Measurements from ENCODE around the gene BCKDK. TPM values are rescaled to one million over a fixed set of nuclear protein-coding genes. Genes with fewer than 3 reads are reported as not detected.

The BCKDK gene
- total RNA-seq, 1 donor from 2014 or later = 85.8 TPM

- intact Hi-C loops (cut with DNase I) = loop anchor here (10.0 kb wide), 1 partner anchor 423 kb away; the partner anchor contains the start of genes FBRS and PRR14
- DNase-seq (ENCODE audit: low spot score in 2 of 2) = peak in 1 of 2 donors; percentile 61
- Histone ChIP-seq H3K27ac (no peak overlapping the region), H3K4me1 (peaks cover 0 to 9% of the 10 kb centered on the region in 2 donors), H3K4me3 (no peak overlapping the region), H3K36me3 (peaks cover 58 to 60% of the 10 kb centered on the region in 2 donors), H3K27me3 (no peaks in the 10 kb centered on the region), H3K9me3 (no peaks in the 10 kb centered on the region)
- TF ChIP-seq, protein P1, sequence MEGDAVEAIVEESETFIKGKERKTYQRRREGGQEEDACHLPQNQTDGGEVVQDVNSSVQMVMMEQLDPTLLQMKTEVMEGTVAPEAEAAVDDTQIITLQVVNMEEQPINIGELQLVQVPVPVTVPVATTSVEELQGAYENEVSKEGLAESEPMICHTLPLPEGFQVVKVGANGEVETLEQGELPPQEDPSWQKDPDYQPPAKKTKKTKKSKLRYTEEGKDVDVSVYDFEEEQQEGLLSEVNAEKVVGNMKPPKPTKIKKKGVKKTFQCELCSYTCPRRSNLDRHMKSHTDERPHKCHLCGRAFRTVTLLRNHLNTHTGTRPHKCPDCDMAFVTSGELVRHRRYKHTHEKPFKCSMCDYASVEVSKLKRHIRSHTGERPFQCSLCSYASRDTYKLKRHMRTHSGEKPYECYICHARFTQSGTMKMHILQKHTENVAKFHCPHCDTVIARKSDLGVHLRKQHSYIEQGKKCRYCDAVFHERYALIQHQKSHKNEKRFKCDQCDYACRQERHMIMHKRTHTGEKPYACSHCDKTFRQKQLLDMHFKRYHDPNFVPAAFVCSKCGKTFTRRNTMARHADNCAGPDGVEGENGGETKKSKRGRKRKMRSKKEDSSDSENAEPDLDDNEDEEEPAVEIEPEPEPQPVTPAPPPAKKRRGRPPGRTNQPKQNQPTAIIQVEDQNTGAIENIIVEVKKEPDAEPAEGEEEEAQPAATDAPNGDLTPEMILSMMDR (IDR thresholded peaks at IDR 0.05) = no peak
Observed at GRCh38 chr16:31077592-31078396, 30.4 kb upstream of the BCKDK start.

DNA sequence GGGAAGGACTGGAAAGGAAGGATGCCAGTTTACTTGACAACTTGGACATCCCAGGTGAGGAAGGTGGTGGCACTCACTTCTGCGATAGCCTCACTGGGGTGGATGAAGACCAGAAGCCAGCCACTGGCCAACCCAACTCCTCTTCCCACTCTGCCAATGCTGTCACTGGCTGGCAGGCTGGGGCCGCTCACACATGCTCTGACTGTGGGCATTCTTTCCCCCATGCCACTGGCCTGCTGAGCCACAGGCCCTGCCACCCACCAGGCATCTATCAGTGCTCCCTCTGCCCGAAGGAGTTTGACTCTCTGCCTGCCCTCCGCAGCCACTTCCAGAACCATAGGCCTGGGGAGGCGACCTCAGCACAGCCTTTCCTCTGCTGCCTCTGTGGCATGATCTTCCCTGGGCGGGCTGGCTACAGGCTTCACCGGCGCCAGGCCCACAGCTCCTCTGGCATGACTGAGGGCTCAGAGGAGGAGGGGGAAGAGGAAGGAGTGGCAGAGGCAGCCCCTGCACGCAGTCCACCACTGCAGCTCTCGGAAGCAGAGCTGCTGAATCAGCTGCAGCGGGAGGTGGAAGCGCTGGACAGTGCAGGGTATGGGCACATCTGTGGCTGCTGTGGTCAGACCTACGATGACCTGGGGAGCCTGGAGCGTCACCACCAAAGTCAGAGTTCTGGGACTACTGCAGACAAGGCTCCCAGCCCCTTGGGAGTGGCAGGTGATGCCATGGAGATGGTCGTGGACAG, 29.4 kb upstream of the BCKDK start:
- Histone ChIP-seq H3K27ac (no peak overlapping the region), H3K27me3 (no peaks in the 10 kb centered on the region), H3K4me3 (no peak overlapping the region), H3K9me3 (no peaks in the 10 kb centered on the region), H3K4me1 (peaks cover 0 to 9% of the 10 kb centered on the region in 2 donors), H3K36me3 (peaks cover 62 to 70% of the 10 kb centered on the region in 2 donors)
- no peak for DNase-seq (ENCODE audit: low spot score in 2 of 2)
- TF ChIP-seq, protein P1 (IDR thresholded peaks at IDR 0.05) = no peak
- intact Hi-C loops (cut with DNase I) = loop anchor here (10.0 kb wide), 1 partner anchor 424 kb away; the partner anchor contains the start of genes FBRS and PRR14

DNA sequence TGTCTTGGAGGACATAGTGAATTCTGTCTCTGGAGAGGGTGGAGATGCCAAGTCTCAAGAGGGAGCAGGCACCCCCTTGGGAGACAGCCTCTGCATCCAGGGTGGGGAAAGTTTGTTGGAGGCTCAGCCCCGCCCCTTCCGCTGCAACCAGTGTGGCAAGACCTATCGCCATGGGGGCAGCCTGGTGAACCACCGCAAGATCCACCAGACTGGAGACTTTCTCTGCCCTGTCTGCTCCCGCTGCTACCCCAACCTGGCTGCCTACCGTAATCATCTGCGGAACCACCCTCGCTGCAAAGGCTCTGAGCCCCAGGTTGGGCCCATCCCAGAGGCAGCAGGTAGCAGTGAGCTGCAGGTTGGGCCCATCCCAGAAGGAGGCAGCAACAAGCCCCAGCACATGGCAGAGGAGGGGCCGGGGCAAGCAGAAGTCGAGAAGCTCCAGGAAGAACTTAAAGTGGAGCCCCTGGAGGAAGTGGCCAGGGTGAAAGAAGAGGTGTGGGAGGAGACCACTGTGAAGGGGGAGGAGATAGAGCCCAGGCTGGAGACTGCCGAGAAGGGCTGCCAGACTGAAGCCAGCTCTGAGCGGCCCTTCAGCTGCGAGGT, 28.7 kb upstream of the BCKDK start:
- TF ChIP-seq, protein P1 (IDR thresholded peaks at IDR 0.05) = no peak
- Histone ChIP-seq H3K27me3 (no peaks in the 10 kb centered on the region), H3K4me3 (no peak overlapping the region), H3K4me1 (peaks cover 0 to 9% of the 10 kb centered on the region in 2 donors), H3K36me3 (peaks cover 69 to 77% of the 10 kb centered on the region in 2 donors), H3K27ac (no peak overlapping the region), H3K9me3 (no peaks in the 10 kb centered on the region)
- intact Hi-C loops (cut with DNase I) = loop anchor here (10.0 kb wide), 1 partner anchor 425 kb away; the partner anchor contains the start of genes FBRS and PRR14
- DNase-seq (ENCODE audit: low spot score in 2 of 2) = no peak

DNA sequence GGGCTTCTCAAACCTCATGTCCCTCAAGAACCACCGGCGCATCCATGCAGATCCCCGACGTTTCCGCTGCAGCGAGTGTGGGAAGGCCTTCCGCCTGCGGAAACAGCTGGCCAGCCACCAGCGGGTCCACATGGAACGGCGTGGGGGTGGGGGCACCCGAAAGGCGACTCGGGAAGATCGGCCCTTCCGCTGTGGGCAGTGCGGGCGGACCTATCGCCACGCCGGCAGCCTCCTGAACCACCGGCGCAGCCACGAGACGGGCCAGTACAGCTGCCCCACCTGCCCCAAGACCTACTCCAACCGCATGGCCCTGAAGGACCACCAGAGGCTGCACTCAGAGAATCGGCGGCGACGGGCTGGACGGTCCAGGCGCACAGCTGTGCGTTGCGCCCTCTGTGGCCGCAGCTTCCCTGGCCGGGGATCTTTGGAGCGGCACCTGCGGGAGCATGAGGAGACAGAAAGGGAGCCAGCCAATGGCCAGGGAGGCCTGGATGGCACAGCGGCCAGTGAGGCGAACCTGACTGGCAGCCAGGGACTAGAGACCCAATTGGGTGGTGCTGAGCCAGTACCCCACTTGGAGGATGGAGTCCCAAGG, 28.1 kb upstream of the BCKDK start:
- Histone ChIP-seq H3K27me3 (no peaks in the 10 kb centered on the region), H3K4me1 (peaks cover 0 to 4% of the 10 kb centered on the region in 2 donors), H3K27ac (no peak overlapping the region), H3K4me3 (no peak overlapping the region), H3K36me3 (peaks cover 71 to 83% of the 10 kb centered on the region in 2 donors), H3K9me3 (no peaks in the 10 kb centered on the region)
- no peak for DNase-seq (ENCODE audit: low spot score in 2 of 2)
- TF ChIP-seq, protein P1 (IDR thresholded peaks at IDR 0.05) = no peak
- intact Hi-C loops (cut with DNase I) = no loop called here

DNA sequence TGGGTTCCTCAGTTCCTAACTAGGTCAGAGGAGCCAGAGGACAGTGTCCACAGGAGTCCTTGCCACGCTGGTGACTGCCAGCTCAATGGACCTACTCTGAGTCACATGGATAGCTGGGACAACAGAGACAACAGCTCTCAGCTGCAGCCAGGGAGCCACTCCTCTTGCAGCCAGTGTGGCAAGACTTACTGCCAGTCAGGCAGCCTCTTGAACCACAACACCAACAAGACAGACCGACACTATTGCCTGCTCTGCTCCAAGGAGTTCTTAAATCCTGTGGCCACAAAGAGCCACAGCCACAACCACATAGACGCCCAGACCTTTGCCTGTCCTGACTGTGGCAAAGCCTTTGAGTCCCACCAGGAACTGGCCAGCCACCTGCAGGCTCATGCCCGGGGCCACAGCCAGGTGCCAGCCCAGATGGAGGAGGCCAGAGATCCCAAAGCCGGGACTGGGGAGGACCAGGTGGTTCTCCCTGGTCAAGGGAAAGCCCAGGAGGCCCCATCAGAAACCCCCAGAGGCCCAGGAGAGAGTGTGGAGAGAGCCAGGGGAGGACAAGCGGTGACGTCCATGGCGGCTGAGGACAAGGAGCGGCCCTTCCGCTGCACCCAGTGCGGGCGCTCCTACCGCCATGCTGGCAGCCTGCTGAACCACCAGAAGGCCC, 27.3 kb upstream of the BCKDK start:
- H3K27me3 ChIP-seq = no peaks in the 10 kb centered on the region
- peaks cover 77 to 89% of the 10 kb centered on the region in 2 donors for H3K36me3 ChIP-seq
- TF ChIP-seq, protein P1 (IDR thresholded peaks at IDR 0.05) = no peak
- no peaks in the 10 kb centered on the region for H3K9me3 ChIP-seq
- intact Hi-C loops (cut with DNase I) = no loop called here
- DNase-seq (ENCODE audit: low spot score in 2 of 2) = no peak
- H3K4me1 ChIP-seq = no peaks in the 10 kb centered on the region
- no peak overlapping the region for H3K4me3 ChIP-seq
- H3K27ac ChIP-seq = no peak overlapping the region
